ENCODE data around the gene CNR2.
"Not testable (repeated sequence)": the region's sequence is repeated elsewhere in the genome, so short reads cannot be mapped to it uniquely, and the experiment has no call there.

The CNR2 gene

GRCh38 chr1:23916209-23917131, 3.3 kb upstream of the CNR2 start:
- peak; percentile 32 for DNase-seq (ENCODE audit: low read depth)

GRCh38 chr1:23915466-23915865, 2.3 kb upstream of the CNR2 start:
- DNase-seq (ENCODE audit: low read depth), result no peak

DNA sequence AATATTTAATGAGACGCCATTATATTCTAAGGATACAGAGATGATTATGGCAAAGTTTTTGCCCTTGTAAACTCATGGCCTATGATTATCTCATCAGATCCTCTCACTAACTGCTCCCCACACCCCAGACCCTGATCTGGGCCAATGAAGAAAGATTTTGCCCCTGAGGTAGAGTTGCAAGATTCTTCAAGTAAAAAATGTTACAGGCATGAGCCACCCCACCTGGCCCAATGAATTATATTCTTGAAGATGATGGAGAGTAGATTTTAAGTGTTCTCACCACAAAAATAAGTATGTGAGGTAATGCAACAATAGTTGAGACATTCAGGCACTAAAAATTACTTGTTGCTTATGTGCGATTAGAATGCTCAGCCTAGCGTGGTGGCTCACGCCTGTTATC, 1.8 kb upstream of the CNR2 start:
- DNase-seq (ENCODE audit: low read depth), result no peak

DNA sequence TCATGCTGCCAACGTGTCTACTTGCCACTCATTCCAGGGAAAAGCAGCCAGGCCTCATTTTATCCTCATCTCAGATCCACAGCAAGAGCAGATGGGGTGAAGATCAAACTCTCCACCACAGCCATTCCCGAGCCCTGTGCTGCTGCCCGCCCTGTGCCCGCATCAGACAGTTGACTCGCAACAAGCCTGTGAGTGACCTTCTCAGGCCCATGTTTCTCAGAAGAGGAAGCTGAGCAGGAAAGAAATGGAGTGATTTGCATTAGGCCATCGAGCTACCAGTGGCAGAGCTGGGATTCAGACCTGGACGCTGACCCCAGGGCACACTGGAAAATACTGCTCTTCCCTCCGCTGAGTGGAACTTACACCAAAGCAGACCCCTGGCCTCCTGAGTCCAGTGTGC, 1.2 kb downstream of the CNR2 start:
- DNase-seq (ENCODE audit: low read depth), result no peak

DNA sequence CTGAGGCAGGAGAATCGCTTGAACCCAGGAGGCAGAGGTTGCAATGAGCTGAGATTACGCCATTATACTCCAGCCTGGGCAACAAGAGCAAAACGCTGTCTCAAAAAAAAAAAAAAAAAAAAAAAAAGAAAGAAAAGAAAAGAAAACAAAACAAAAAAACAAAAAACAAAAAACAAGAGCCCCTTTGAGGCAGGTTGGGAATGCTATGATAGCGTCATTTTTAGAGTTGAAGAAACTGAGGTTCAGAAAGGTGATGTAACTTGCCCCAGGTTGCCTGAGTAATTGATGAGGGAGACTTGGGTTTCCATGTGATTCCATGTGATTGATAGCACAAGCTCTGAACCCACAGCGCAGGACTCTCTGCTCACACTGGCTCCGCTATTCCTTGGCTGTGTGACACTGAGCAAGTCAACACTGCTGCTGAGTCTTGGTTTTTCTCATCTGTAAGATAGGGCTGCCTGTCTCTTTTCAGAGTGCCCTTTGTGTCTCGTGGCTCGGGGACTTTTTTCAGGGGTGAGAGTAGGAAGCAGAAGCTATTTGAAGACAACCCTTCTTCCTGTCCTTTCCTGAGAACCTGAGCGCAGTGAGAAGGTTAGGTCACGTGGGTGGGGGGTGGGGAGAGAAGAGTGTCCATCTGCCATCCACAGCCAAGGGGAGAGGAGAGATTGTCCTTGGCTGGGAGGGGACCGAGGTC, 2.5 kb downstream of the CNR2 start:
- DNase-seq (ENCODE audit: low read depth), result no peak

DNA sequence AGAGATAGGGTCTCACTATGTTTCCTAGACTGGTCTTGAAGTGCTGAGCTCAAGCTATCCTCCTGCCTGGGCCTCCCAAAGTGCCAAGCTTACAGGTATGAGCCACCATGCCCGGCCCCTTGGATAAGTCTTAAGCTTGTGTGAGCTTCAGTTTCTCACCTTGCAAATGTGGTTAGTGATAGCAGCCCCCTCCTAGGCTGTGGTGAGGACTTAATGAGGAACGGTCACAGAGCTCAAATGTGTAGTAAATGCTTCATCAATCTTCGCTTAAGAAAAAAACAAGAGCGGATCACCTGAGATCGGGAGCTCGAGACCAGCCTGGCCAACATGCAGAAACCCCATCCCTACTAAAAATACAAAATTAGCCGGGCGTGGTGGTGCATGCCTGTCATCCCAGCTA, 3.0 kb downstream of the CNR2 start:
- no peak for DNase-seq (ENCODE audit: low read depth)

GRCh38 chr1:23909412-23909811, 3.8 kb downstream of the CNR2 start:
- no peak for DNase-seq (ENCODE audit: low read depth)

DNA sequence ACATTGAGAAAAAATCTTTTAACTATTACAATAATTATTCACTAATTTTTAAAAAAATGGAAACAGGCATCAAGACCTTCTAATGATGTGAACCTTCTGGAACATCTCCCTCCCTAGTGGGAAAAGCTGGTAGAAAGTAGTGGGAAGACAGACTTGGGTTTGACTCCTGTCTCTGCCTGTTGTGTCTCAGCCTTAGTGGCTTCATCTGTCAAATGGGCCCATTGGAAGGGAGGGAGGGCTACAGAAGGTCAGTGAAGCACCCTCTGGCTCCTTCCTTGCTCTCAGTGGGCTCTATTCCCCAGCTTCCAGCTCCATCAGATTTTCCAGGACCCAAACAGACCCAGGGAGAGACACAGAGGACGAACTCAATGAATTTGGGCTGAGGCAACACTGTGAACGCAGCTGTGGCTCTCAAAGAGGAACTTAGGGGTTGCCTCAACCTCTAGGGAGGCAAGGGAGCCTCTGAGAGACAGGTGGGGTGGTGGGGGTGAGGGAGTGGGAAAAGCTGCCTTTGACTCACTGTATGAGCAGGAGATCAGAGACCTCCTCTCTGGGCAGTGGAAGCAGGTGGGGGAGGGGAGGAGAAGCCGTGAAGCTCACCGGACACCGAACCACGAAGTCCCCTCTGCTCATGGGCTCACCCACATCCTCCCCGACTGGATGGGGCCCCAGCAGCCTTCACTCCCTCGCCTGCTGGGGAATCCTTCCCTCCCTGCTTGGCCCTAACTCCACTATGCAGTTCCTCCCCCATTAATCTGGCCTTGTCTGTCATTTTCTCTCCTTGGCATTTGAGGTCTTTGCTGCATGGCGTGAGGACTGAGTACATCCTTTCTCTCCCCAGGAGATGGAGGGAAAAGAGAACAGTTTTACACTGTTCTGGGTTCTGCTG, 4.5 kb downstream of the CNR2 start:
- peak; percentile 8 for DNase-seq (ENCODE audit: low read depth)

- DNase-seq (ENCODE audit: low read depth), result no peak
These were observed 6.4 kb downstream of the CNR2 start for GRCh38 chr1:23906731-23907130.

DNA sequence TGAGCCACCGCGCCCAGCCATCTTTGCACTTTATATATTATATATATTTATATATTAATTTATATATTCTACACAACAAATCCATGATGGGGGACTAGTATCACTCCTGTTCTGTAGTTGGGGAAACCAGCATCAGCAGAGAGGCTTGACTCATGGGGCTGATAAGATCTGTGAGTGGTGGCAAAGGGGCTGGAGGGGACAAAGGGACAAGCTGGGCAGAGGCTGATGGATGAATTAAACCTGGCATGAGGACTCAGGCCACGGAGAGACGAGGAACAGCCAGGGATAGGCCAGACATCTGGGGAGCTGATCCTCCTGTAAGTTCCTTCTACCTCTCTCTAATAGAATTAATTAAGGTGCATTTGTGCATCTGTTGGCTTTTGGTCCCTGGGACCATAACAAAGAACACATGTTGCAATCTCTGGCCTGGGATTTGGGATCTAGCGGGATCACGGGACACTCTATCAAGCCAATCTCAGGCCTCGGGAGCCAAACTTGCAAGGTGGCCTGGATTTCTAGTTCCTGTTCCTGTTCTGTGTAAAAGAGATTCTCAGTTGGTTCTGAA, 7.6 kb downstream of the CNR2 start:
- DNase-seq (ENCODE audit: low read depth), result no peak

- no peak for DNase-seq (ENCODE audit: low read depth)
These were observed 8.3 kb downstream of the CNR2 start for GRCh38 chr1:23904748-23905357.

DNA sequence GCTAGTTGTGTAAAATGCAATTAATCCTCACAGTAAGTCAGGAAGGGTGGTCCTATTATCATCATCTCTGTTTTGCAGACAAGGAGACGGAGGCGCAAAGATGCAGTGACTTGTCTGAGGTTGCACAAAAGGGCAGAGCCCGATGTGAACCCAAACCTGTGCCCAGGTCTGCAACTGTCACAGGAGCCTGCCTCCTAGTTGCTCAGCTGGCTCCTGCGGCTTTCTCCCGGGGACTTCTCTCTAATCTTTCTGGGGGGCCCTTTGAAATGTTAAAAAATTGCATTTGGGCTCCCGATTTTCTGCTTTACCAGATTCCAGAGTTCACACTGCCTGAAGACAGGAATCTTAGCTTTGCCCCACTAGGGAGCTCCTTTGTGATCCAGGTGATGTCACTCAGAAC, 9.4 kb downstream of the CNR2 start:
- no peak for DNase-seq (ENCODE audit: low read depth)

- DNase-seq (ENCODE audit: low read depth), result no peak
These were observed 10.6 kb downstream of the CNR2 start for GRCh38 chr1:23902321-23903278.

- DNase-seq (ENCODE audit: low read depth), result not testable (repeated sequence)
These were observed 13.1 kb downstream of the CNR2 start for GRCh38 chr1:23900017-23900416.

DNA sequence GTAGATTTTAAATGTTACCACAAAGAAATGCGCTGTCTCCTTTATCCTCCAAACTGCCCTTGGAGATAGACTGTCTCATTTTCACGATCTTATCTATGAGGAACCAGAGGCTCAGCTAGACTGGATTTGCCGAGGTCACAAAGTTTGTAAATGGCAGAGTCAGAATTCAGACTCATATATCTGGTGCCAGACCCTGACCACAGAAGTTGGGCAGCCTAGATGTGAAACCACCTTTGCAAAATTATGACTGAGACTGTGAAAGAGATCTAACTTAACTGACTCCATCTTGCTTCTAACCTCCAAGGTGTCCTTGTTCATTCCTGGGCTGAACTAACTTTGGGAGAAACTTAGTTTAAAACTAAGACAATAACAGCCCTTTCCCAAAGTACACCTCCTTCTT, 14.1 kb downstream of the CNR2 start:
- no peak for DNase-seq (ENCODE audit: low read depth)

GRCh38 chr1:23897083-23897482, 16.1 kb downstream of the CNR2 start:
- DNase-seq (ENCODE audit: low read depth), result no peak

- DNase-seq (ENCODE audit: low read depth), result no peak
These were observed 16.7 kb downstream of the CNR2 start for GRCh38 chr1:23896491-23896890.

DNA sequence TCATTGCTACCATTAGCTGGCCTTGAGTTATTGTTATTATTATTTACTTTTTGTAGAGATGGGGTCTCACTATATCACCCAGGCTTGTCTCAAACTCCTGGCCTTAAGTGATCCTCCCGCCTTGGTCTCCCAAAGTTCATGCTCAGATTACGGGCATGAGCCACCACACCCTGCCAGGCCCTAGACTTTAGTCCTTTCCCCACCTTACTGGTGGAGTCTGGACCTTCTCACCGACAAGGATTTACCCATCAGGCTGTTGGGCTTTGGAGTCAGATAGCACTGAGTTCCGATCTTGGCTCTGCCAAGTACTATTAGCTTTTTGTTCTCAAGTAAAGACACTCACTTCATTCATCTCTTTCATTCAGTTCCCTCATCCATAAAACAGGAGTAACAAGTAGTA, 17.2 kb downstream of the CNR2 start:
- DNase-seq (ENCODE audit: low read depth), result no peak

GRCh38 chr1:23895082-23895481, 18.1 kb downstream of the CNR2 start:
- no peak for DNase-seq (ENCODE audit: low read depth)

DNA sequence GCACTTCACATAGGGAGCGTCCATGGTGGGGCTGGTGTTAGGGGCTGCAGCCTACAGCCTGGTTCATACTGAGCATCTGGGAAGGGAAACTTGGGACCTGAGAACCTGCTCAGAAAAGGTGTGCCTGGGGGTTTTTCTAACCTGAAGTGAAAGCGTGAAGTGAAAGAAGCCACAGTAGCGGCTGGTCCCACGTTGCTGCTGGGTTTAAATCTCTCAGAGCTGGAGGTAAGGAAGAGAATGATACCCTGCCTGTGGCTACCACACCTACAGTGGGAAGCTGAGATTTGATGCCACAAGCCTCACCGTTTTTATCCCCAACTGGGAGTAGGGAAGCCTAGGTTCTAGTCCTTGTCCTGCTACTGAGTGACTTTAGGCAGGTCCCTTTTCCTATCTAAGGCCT, 24.1 kb downstream of the CNR2 start:
- no peak for DNase-seq (ENCODE audit: low read depth)

GRCh38 chr1:23885222-23885621, 27.9 kb downstream of the CNR2 start:
- DNase-seq (ENCODE audit: low read depth), result no peak

Measured in activated T-cell treated with anti-CD3 and anti-CD28 coated beads for 1 hour (primary cell).